ENCODE results near the gene LDLR.
A peak's percentile ranks its signal among the peaks of the same experiment; 100 is the strongest.

LDLR gene

DNA sequence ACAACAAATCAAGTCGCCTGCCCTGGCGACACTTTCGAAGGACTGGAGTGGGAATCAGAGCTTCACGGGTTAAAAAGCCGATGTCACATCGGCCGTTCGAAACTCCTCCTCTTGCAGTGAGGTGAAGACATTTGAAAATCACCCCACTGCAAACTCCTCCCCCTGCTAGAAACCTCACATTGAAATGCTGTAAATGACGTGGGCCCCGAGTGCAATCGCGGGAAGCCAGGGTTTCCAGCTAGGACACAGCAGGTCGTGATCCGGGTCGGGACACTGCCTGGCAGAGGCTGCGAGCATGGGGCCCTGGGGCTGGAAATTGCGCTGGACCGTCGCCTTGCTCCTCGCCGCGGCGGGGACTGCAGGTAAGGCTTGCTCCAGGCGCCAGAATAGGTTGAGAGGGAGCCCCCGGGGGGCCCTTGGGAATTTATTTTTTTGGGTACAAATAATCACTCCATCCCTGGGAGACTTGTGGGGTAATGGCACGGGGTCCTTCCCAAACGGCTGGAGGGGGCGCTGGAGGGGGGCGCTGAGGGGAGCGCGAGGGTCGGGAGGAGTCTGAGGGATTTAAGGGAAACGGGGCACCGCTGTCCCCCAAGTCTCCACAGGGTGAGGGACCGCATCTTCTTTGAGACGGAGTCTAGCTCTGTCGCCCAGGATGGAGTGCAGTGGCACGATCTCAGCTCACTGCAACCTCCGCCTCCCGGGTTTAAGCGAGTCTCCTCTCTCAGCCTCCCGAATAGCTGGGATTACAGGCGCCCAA lies at the start of gene LDLR:
Gene LDLR (plus strand): TSS at position 210 of the 760 bp plus-strand sequence. CDS start 86 bp downstream, at position 296.
- DNase-seq, result peak; percentile 88

DNA sequence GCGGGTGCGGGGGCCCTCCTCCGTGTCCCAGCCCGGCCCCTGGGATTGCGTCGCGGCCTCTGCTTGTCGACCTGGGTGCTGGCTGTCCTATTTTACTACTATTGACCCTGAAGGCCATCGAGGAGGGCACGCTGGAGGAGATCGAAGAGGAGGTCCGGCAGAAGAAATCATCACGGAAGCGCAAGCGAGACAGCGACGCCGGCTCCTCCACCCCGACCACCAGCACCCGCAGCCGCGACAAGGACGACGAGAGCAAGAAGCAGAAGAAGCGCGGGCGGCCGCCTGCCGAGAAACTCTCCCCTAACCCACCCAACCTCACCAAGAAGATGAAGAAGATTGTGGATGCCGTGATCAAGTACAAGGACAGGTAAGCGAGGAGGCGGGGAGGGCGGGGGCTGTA lies 48.1 kb upstream of the LDLR start:
- no peak for DNase-seq

DNA sequence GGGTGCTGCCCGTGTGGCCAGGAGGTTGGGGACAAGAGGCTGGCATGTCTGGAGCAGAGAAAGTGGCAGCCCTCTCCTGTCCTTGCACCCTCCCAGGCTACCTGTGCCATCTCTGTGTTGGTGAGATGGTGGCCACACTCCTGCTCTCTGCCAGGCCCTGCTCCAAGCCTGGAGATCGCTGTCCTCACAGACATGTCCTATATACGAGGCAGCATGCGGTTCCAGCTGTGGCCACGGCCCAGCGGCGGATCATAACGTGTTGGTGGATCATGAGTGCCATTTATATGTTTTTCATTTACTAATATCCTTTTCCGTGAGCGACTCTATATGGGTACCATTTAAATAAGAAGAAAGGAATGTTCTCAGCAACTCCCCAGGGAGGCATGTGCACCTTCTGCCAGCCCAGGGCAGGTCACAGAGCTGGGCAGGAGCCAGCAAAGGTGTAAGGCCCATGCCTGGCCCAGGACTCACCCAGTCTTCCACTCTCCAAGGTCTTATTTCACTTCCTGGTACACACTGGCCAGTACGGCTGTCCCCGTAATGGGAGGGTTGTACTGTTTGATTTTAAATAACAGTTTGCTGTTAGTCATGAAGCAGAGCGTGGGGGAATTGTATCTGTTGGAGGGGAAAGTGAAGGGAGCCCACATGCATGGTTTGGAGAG lies 47.2 kb upstream of the LDLR start:
- DNase-seq, result no peak

DNA sequence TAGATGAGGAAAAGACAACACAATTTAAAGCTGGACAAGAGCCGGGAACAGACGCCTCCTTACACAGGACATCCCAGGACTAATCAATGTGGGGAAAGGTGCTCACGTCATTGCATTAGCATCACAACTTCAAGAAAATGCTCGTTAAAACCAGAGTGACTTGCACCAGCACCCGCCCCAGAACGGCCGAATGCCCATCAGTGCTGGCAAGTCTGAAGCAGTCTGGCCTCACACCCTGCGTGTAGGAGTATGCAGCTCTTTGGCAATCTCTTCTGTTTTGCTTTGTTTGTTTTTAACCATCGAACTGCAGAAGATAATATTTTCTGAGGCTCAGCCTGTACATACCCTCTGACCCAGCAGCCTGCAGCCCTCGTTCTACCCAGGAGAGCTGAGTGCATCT lies 44.8 kb upstream of the LDLR start:
- no peak for DNase-seq

DNA sequence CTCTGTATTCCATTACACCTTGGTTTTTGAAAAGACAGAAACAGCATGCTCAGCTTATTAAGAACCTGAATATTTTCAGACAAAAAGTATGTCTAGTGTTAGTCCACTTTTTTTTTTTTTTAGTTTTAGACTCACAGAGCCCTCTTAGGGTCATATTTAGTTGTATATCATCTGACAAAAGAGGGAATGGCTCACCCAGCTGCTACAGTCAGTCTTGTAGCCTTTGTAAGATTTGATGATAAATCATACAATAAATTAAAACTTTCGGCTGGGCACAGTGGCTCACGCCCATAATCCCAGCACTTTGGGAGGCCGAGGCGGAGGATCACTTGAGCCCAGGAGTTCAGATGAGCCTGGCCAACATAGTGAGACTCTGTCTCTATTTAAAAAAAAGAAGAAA lies 43.7 kb upstream of the LDLR start:
- DNase-seq, result no peak

DNA sequence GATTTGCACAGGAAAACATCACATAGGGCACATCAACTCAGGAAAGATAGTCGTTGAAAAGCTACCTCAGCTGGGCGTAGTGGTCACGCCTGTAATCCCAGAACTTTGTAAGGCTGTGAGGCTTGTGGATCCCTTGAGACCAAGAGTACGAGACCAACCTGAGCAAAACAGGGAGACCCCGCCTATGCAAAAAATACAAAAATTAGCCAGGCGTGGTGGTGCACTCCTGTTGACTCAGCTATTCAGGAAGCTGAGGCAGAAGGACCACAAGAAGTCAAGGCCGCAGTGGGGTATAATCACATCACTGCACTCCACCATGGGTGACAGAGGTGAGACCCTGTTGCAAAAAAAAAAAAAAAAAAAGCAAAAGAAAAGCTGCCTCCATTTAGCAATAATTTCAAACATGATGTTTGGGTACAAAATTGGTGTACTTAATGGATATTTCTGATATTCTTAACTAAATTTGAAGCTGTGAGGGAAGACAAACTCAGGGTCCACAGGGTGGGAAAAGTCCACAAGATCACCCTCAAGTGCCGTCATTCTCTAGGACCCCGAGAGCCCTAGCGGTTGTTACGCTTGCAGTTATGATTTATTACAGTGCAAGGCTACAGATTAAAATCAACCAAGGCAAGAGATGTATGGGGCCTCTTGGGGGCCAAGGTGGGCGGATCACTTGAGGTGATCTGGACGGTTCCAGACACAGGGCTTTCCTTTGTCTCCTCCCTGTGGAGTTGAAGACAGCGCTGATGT lies 42.5 kb upstream of the LDLR start:
- no peak for DNase-seq

DNA sequence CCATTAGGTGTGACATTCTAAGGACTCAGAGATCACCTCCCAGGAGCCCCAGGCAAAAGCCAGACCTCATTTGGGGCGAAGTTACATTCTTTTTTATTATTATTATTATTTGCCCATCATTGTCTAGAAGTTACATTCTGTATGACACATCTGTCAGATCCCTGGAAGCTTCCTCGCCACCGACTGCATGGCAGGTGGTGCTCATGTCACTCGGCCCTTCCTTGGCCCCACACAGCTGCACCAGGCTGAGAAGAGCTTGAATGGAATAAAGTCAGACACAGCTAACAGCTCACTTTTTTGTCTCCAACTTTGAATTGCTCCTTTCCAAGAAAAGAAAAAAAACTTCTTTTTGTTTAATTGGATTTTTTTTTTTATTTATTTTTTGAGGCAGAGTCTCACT lies 41.4 kb upstream of the LDLR start:
- DNase-seq, result no peak

DNA sequence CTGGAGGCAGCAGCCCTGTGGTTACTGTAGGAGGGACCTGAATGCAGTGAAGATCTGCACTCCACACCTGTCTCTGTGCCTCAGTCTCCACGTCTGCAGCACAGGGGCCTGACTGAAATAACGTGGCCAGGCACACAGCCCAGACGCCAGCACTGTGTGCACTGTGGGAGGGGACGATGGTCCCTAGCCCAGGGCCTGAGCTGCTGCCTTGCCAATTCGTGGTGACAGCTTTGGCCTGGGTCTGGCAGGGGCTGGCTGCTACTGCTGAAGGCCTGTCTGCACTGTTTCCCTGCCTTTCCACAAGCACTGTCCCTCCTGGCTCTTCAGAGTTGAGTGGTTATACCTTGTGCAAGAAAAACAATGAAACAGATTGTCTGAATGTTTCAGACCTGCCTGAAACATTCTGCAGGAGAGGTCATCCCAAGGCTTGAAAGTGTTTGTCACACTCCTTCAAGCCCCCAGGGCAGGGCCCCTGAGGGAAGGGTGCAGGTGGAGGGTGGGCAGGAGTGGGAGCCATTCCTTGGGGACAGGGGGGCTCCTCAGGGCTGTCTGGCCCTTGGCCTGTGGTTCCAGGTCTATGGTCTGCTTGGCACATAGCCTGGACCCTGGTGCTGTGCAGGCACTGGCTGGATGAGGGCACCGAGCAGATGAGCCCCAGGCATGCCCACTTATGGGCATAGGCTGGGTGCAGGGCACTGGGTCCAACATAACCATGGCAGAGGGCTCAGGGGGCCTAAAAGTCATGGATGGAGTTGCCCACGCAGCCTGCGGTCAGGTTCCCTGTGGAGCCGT lies 38.7 kb upstream of the LDLR start:
- DNase-seq, result no peak

DNA sequence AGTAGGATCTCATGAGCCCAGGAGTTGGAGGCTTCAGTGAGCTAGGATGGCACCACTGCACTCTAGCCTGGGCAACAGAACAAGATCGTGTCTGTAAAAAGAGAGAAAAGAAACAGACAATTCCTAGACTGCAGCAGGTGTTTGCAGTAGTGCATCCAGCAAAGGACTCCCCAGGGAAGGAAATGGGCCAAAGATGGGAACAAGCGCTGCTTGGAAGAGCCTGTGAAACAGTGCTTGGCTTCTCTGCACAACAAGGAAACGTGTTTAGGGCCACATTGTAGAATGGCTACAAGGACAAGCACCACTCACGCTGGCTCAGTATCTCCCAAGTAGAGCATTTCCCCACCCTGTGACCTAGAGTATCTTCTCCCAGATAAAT lies 35.5 kb upstream of the LDLR start:
- no peak for DNase-seq

DNA sequence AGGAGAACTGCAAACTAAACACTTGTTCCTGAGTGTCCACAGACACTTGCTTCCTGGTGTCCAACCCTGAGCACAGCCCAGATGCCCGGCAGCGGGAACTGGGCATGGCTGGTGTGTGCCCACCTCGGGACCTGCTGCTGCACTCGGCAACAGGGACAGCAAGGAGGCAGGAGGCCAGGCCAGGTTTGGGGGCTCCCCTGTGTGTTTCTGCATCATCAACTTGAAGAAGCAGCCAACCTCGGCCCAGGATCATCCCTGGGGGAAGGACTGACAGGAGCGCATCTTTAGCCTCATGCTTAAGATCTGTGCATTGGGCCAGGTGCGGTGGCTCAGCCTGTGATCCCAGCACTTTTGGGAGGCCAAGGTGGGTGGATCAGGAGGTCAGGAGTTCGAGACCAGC lies 35.1 kb upstream of the LDLR start:
- DNase-seq, result no peak

DNA sequence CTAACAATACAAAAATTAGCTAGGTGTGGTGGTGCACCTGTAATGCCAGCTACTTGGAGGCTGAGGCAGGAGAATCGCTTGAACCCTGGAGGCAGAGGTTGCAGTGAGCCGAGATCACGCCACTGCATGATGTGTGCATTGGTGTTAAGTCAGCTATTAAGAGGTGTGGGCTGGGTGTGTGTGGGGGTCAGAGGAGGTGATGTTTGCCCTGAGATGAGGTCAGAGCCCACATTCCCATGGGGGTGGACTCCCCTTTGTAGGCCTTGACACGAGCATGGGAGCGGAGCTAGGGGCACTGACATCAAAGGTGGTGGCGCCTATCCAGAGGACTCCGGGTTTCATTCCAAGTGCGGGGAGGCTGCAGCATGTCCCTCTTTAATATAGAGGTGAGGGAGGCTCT lies 34.6 kb upstream of the LDLR start:
- DNase-seq, result no peak

DNA sequence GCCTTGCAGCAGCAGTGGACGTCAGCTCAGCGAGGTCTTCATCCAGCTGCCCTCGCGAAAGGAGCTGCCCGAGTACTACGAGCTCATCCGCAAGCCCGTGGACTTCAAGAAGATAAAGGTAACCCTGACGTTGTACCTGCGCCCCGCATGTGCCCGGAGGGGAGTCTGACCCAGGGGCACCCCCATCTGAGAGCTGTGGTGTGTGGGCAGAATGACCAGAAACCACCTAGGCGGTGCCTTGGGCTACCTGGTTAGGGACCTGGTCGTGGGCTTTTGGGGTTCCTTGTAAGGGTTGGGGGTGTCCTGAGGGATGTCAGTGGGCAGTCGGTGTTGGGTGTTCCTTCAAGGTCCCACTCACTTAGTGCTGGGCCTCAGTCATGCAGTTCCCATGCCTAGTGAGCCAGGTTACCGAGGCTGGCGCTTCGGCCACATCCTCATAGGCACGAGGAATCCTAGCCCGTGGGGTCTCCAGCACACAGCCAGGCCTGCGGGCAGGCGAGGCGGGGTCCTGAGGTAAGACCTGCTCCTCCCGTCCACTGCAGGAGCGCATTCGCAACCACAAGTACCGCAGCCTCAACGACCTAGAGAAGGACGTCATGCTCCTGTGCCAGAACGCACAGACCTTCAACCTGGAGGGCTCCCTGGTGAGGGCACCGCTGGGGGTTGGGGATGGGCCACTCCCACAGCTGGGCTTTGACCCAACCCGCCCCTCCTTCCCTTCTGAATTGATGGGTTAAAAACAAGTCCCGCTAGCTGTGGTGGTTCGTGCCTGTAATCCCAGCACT lies 30.8 kb upstream of the LDLR start:
- no peak for DNase-seq

DNA sequence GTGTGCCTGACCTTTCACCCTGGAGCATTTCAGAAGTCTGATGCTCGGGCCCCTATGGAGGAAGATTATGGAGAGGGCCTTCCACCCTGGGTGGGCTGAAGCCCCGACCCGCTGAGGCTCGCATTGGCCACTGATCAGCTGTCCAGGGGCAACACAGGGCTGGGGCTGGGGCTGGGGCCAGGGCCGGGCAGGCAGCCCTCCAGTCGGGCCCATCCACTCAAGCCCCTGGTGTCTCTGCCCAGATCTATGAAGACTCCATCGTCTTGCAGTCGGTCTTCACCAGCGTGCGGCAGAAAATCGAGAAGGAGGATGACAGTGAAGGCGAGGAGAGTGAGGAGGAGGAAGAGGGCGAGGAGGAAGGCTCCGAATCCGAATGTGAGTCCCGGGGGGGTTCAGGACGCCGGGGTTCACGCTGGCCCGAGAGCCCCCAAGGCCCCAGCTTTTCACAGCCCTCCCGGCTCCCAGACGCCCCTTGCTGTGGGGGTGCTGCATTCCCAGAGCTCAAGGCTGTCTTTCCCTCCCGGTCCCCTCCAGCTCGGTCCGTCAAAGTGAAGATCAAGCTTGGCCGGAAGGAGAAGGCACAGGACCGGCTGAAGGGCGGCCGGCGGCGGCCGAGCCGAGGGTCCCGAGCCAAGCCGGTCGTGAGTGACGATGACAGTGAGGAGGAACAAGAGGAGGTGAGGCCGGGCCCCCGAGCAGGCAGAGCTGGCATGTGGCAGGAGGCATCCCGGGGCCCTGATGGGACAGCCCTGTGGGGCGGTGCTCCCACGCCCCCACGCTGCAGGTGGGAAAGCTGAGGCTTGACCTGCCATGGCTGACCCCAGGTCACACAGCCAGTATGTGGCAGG lies 29.5 kb upstream of the LDLR start:
- no peak for DNase-seq

DNA sequence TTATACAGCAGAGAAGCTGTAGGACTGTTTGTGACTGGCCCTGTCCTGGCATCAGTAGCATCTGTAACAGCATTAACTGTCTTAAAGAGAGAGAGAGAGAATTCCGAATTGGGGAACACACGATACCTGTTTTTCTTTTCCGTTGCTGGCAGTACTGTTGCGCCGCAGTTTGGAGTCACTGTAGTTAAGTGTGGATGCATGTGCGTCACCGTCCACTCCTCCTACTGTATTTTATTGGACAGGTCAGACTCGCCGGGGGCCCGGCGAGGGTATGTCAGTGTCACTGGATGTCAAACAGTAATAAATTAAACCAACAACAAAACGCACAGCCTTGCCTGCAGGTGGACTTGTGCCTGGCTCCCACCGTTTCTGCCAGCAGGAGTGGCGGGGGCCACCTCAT lies 27.3 kb upstream of the LDLR start:
- DNase-seq, result no peak

DNA sequence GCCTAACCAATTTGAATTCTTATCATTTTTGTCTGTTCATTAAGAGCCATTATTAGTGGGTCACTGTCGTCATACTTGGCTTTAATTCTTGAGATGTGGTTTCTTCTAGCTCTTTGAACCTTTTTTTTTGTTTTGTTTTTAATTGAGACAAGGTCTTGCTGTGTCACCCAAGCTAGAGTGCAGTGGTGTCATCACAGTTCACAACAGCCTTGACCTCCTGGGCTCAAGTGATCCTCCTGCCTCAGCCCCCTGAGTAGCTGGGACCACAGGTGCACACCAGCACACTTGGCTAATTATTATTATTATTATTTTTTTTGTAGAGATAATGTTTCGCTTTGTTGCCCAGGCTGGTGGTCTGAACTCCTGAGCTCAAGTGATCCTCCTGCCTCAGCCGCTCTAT lies 25.8 kb upstream of the LDLR start:
- no peak for DNase-seq

DNA sequence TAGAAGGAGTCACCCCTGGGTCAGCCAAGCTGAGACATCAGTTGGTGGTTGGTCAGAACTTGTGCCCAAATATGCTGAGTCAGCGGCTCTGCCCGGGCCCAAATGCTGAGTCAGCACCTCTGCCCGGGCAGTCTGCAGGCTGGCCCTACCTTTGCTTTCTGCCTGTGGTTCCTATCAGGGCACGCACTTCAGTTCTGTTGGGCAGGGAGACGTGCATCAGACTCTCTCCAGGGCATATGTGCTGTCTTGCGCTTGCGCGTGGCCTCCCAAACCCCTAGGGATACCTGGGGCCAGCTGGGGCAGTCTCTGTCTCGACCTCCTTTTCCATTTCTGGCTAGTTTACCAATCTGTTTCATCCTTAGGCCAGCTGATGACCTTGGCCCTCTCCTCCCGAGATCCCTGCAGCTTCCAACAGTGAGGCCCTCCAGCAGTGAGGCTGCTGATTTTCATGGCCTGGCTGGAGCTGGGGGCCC lies 24.4 kb upstream of the LDLR start:
- DNase-seq, result no peak

DNA sequence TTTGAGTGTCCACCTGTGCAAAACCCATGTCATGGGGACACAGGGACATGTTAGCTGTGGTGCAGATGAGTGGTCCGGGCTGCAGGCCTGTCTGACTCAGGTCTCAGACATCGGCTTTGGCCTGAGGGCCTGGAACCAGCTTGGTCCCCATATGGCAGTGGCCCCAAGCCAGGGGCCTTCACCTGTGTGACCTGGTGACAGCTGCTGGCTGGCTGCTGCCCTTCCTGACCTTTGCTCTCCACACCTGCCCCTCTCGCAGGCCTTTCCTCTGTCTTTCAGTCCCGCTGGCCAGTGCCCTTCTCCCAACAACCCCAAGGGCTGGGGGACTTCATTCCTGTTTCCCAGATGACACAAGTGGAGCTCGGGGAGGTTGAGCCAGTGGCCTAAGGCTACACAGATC lies 22.9 kb upstream of the LDLR start:
- DNase-seq, result no peak

DNA sequence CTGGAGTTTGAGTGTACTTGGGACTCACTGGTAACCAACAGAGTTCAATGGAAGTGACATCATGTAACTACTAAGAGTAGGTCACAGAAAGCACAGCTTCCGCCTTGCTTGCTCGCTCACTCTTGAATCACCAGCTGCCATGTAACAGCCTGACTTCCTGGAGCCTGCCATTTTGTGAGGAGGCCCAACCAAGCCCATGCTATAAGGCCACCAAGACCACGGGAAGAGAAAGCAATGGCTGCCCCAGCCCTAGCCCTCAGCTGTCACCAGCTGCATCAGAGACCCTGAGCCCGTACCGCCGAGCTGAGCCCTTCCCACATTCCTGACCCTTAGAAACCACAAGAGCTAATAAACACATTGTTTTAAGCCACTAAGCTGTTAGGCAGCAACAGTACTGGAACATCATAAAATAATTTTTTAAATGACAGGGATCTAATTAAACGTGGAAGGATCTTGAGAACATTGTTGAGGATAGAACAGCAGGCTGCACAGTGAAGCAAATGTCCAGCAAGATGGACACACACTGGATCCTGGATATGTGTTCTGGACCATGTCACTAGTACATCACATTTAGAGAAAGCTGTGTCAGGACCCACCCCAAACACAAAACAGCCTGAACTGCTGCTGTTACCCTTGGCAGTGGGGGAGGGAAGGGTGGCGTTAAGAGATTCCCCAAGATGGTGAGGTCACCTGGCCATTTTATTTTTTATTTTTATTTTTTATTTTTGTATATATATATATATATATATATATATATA lies 21.7 kb upstream of the LDLR start:
- no peak for DNase-seq

DNA sequence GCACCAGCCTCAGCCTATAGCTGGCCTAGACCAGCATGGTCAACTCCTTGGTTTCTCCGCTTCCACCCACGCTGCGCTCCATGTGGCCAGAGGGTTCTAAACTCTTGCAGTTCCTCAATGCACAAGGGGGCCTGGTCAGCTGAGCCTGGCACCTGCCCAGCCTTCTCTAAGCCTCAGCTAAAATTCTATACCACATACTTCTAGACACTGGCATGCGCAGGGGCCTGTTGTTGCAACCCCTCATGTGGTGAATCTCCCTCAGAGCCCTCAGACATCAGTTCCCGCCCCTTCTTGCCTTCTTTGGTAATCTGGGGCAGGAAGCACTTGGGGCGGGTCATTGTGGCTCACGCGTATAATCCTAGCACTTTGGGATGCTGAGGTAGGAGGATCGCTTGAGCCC lies 19.7 kb upstream of the LDLR start:
- DNase-seq, result no peak

DNA sequence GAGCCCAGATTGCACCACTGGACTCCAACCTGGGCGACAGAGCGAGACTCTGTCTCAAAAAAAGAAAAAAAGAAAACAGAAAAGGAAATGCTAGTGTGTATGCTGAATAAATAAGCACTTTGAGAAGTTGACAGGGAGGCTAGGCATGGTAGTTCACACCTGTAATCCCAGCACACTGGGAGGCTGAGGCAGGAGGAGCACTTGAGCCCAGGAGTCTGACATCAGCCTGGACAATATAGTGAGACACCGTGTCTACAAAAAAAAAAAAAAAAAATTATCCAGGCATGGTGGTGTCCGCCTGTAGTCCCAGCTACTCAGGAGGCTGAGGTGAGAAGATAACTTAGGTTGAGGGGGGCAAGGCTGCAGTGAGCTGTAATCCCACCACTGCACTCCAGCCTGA lies 19.1 kb upstream of the LDLR start:
- no peak for DNase-seq

DNA sequence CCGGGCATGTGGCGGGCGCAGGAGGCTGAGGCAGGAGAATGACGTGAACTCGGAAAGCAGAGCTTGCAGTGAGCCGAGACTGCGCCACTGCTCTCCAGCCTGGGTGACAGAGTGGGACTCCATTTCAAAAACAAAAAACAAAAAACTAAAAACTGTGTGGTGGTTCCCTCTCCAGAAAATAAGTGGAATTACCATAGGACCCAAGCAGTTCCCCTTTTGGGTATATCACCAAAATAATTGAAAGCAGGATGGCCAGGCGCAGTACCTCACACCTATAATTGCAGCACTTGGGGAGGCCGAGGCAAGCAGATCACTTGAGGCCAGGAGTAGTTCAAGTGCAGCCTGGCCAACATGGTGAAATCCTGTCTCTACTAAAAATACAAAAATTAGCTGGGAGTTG lies 15.7 kb upstream of the LDLR start:
- no peak for DNase-seq
